Kidney (tissue), 14 donors: ENCODE data around the gene GRAP2. TPM values are rescaled to one million over a fixed set of nuclear protein-coding genes. Genes with fewer than 3 reads are reported as not detected.

Source experiments
- DNase-seq, 5 donors: peaks; one replicate each; pipeline ENCODE4 v3.0.0-alpha.2; 2013 to 2020
- FAIRE-seq: peaks from 2 replicates; lab custom pipeline; 2012; peaks lifted over from hg19 to GRCh38; lab: Jason Lieb, UNC
- H3K27ac ChIP-seq, 2 donors: one replicate each; pipeline ENCODE4 v1.7.0; 2013; ENCODE audit warnings: low read depth in 2 of 2, low read length in 2 of 2, inconsistent platforms in 1 of 2
- H3K27me3 ChIP-seq: one replicate; pipeline ENCODE4 v1.7.1; 2013; ENCODE audit warnings: low read length, inconsistent platforms; ENCODE audit not compliant: control insufficient read depth, insufficient read depth
- H3K36me3 ChIP-seq, 3 donors: one replicate each; pipeline versions ENCODE4 v1.7.0 to v1.7.1; 2013; ENCODE audit warnings: low read length in 3 of 3, control low read depth in 1 of 3, inconsistent platforms in 1 of 3; ENCODE audit not compliant: insufficient read depth in 3 of 3, control insufficient read depth in 2 of 3
- H3K4me1 ChIP-seq, 3 donors: one replicate each; pipeline versions ENCODE4 v1.7.0 to v1.7.1; 2013; ENCODE audit warnings: low read length in 3 of 3, inconsistent platforms in 1 of 3, low read depth in 1 of 3; ENCODE audit not compliant: control insufficient read depth in 2 of 3, insufficient read depth in 2 of 3
- H3K4me3 ChIP-seq, 3 donors: one replicate each; pipeline versions ENCODE4 v1.7.0 to v1.8.1; 2013; ENCODE audit warnings: low read length in 3 of 3, control low read depth in 1 of 3, inconsistent platforms in 1 of 3
- H3K9ac ChIP-seq, 3 donors: one replicate each; pipeline versions ENCODE4 v1.7.0 to v1.7.1; 2013; ENCODE audit warnings: low read length in 3 of 3, control low read depth in 1 of 3, inconsistent platforms in 1 of 3
- H3K9me3 ChIP-seq, 3 donors: one replicate each; pipeline versions ENCODE4 v1.7.0 to v1.7.1; 2013; ENCODE audit warnings: low read length in 3 of 3, control low read depth in 1 of 3, inconsistent platforms in 1 of 3; ENCODE audit not compliant: control insufficient read depth in 2 of 3, insufficient read depth in 1 of 3
- intact Hi-C: fragments of 100-400 bp; cut with DNase I; formaldehyde crosslinking; loops from one replicate; pipeline ENCODE4 v1.11.1; 2022
- polyA plus RNA-seq: library from polyadenylated mRNA; stranded (reverse); fragments of 350-450 nt; fragmentation: Illumina TruSeq; extraction: RNeasy Lipid Tissue Mini Kit (QIAGEN cat#74804); gene quantifications from one replicate; pipeline ENCODE4 v1.2.3, GENCODE V29; 2014; ENCODE audit warnings: low read depth, low replicate concordance; ENCODE audit not compliant: insufficient read depth
- total RNA-seq: library from RNA; stranded (reverse); fragmentation: NEBNext Ultra II Directional; extraction: Animal tissue kit (Norgen Biotek cat#: 25700); gene quantifications from one replicate; pipeline ENCODE4 v1.2.1, GENCODE V29; 2021
- TF ChIP-seq, protein P1 (sequence below): IDR thresholded peaks from 3 replicates; pipeline ENCODE4 v1.5.1; 2012; ENCODE audit warnings: mild to moderate bottlenecking, moderate library complexity, borderline replicate concordance; ENCODE audit not compliant: insufficient read depth; ENCODE audit errors: extremely low read depth
- donor health status: control.
- donor health status: control.
- donor health status: control.
- donor health status: control.
- donor health status: control.
- donor health status: DM: yes; HTN: yes; CAD: no.
- donor health status: Normal renal cell carcinoma (clear cell type).

GRAP2 gene
- total and polyA plus RNA-seq, 2 donors from 2014 or later: 0.73 to 9.7 TPM

DNA sequence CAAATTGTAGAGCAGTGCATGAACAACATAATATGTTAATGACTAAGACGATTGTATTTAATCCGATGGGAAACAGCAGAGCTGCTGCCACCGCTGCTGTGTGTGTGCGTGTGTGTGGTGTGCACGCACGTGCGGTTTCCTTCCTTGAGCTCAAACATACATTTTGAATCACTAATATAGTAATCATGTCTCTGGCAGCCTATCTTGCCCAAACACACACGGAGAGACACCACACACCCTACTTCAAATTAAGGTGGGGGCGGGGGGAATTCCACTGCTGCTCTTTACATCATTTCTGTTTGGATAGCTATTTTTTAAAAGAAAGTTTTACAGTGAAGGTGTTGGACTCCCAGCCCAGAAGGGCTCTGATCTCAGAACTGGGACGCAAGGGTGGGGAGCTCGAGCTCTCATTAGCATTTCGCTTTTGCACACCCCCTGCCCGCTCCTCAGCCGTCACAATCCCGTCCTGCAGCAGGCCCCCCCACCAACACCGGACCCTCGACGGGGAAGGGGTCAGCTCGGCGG lies 93.2 kb downstream of the GRAP2 start:
- H3K36me3 ChIP-seq: no peaks in the 10 kb centered on the region
- no peaks in the 10 kb centered on the region for H3K9me3 ChIP-seq
- intact Hi-C loops: no loop called here
- peaks cover 0 to 20% (median 6%) of the 10 kb centered on the region in 3 donors for H3K4me1 ChIP-seq
- peaks cover 16% of the 10 kb centered on the region for H3K27me3 ChIP-seq
- no peak overlapping the region for H3K9ac ChIP-seq
- FAIRE-seq: no peak
- H3K27ac ChIP-seq: no peak overlapping the region
- H3K4me3 ChIP-seq: no peak overlapping the region
- DNase-seq: peak in 1 of 5 donors; percentile 48
- TF ChIP-seq, protein P1, sequence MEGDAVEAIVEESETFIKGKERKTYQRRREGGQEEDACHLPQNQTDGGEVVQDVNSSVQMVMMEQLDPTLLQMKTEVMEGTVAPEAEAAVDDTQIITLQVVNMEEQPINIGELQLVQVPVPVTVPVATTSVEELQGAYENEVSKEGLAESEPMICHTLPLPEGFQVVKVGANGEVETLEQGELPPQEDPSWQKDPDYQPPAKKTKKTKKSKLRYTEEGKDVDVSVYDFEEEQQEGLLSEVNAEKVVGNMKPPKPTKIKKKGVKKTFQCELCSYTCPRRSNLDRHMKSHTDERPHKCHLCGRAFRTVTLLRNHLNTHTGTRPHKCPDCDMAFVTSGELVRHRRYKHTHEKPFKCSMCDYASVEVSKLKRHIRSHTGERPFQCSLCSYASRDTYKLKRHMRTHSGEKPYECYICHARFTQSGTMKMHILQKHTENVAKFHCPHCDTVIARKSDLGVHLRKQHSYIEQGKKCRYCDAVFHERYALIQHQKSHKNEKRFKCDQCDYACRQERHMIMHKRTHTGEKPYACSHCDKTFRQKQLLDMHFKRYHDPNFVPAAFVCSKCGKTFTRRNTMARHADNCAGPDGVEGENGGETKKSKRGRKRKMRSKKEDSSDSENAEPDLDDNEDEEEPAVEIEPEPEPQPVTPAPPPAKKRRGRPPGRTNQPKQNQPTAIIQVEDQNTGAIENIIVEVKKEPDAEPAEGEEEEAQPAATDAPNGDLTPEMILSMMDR: no peak

DNA sequence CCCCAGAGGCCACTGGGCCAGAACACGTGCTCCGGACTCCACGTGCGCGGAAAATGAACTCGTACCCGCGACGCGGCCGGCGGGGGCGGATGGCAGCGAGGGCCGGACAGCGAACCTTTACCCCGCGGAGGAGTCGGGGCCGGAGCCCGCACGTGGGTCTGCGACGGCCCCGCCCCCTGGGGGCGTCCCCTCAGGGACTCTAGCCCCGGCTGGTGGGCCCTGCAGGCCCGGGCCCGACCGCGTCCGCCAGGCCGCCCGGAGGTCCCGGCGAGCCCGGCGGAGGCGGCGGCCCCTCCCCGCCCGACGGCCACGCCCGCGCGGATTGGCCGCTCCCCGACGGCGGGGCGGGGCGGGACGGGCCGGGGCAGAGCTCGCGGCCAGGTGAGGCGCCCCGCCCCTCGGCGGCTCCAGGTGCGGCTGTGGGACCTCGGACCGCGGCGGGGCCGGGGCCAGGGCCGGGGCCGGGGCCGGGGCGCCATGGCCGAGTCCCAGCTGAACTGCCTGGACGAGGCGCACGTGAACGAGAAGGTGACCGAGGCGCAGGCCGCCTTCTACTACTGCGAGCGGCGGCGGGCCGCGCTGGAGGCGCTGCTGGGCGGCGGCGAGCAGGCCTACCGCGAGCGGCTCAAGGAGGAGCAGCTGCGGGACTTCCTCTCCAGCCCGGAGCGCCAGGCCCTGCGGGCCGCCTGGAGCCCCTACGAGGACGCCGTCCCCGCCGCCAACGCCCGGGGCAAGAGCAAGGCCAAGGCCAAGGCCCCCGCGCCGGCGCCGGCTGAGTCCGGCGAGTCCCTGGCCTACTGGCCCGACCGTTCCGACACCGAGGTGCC lies 93.9 kb downstream of the GRAP2 start, which contains the start of gene FAM83F:
Gene FAM83F (plus strand): TSS at position 389 of the 827 bp plus-strand sequence. CDS start 89 bp downstream, at position 478.
- FAIRE-seq: no peak
- TF ChIP-seq, protein P1: no peak
- peak within 1 kb of the TSS in 2 of 3 donors; percentile 52 for H3K4me3 ChIP-seq
- H3K27ac ChIP-seq: peak within 1 kb of the TSS; percentile 63 to 71
- peaks cover 16% of the 10 kb centered on the region for H3K27me3 ChIP-seq
- no peaks in the 10 kb centered on the region for H3K36me3 ChIP-seq
- H3K4me1 ChIP-seq: peaks cover 0 to 27% (median 9%) of the 10 kb centered on the region in 3 donors
- H3K9ac ChIP-seq: peak within 1 kb of the TSS in 2 of 3 donors; percentile 27 to 68
- peak; percentile 40 to 79 (median 73) for DNase-seq
- H3K9me3 ChIP-seq: no peaks in the 10 kb centered on the region
- intact Hi-C loops: no loop called here

DNA sequence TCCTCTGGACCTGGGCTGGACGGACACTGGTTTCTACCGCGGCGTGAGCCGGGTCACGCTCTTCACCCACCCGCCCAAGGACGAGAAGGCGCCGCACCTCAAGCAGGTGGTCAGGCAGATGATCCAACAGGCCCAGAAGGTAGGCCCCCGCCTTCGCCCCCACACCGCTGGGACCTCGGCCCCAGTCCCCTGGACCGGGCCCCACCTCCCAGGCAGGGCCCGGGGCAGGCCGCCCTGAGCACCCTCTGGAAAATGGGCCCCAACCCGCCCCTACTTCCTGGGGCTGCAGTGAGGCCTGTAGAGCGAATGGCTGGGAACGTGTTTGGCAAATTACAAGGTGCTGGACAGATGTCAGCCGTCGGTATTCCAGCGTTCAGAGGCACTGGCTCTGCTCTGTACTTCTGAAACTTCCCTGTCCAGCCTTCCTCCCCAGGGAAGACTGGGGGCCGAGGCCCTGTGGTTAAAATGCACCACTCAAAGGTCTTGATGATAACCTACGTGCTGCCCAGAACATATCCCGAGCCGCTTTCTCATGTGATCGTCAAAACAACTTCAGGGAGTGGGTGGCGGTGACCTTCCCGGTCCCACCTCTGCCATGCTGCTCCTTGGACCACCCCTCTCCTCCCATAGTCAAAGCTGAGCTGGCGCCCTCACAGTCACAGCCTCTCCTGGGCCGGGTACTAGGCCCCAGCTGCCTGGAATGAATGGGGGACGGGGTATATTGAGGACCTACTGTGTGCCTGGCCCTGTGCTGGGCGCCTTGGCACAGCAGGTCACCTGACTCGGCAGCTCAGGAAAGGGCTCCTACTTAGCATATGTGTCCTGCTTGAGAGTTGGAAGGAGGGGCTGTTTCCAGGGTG lies 94.7 kb downstream of the GRAP2 start:
- H3K9me3 ChIP-seq: no peaks in the 10 kb centered on the region
- intact Hi-C loops: no loop called here
- peaks cover 16% of the 10 kb centered on the region for H3K27me3 ChIP-seq
- H3K27ac ChIP-seq: peak overlapping the region; percentile 63 to 71
- TF ChIP-seq, protein P1: no peak
- FAIRE-seq: no peak
- H3K4me3 ChIP-seq: peak overlapping the region in 2 of 3 donors; percentile 52
- peak overlapping the region in 2 of 3 donors; percentile 27 to 68 for H3K9ac ChIP-seq
- peak in 2 of 5 donors; percentile 32 to 60 for DNase-seq
- peaks cover 0 to 32% (median 12%) of the 10 kb centered on the region in 3 donors for H3K4me1 ChIP-seq
- H3K36me3 ChIP-seq: no peaks in the 10 kb centered on the region
